MG63 (cell line): Measurements from ENCODE around the gene ATL2. TPM values are rescaled to one million over a fixed set of nuclear protein-coding genes. Genes with fewer than 3 reads are reported as not detected.
"Not testable (repeated sequence)": the region's sequence is repeated elsewhere in the genome, so short reads cannot be mapped to it uniquely, and the experiment has no call there.

Source experiments
- DNase-seq: peaks from one replicate; pipeline ENCODE4 v3.0.0-alpha.2; 2020
- H3K27me3 ChIP-seq: fragments of 250-450 bp; sonication (Bioruptor Pico); 2 replicates; pipeline ENCODE4 v1.5.1; 2020; ENCODE audit warnings: mild to moderate bottlenecking, moderate library complexity
- H3K36me3 ChIP-seq: fragments of 250-450 bp; sonication (Bioruptor Pico); 2 replicates; pipeline ENCODE4 v1.5.1; 2020; ENCODE audit warnings: mild to moderate bottlenecking, moderate library complexity
- H3K4me3 ChIP-seq: fragments of 250-450 bp; sonication (Bioruptor Pico); 2 replicates; pipeline ENCODE4 v1.5.1; 2020; ENCODE audit warnings: mild to moderate bottlenecking, moderate library complexity
- H3K9me3 ChIP-seq: fragments of 250-450 bp; sonication (Bioruptor Pico); 2 replicates; pipeline ENCODE4 v1.5.1; 2020; ENCODE audit warnings: mild to moderate bottlenecking, moderate library complexity
- total RNA-seq: library from RNA; depleted of rRNA; stranded (reverse); fragments of >200 nt; shearing (Covaris generic); gene quantifications from 2 replicates; pipeline ENCODE4 v1.2.3, GENCODE V29; 2014; ENCODE audit warnings: low replicate concordance

ATL2 gene
- total RNA-seq, 1 experiment from 2014 or later, result 26.1 TPM

DNA sequence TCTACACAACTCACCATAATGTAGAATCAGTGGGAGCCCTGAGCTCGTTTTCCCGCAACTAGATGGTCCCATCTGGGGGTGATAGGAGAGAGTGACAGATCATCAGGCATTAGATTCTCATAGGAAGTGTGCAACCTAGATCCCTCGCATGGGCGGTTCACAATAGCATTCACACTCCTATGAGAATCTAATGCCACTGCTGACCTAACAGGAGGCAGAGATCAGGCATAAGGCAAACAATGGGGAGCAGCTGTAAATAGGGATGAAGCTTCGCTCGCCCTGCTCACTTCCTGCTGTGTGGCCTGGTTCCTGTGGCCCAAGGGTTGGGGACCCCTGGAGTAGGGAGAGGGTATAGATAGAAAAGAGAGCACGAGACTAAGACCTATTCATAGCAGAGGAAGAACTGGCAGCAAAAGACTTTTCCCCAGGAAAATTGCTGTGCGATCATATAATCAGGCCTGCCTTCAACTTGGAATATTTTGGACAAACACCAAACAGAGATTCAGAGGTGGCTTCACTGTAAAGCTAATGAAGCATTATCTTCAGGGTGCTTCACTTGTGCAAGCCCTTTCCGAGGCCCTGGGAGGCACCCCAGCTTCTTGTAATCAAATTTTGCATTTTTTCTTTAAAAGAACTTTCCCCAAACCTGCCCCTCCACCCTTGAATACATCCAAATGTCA is 29.0 kb upstream of the ATL2 start:
- H3K36me3 ChIP-seq, result no peaks in the 10 kb centered on the region
- DNase-seq, result no peak
- H3K27me3 ChIP-seq, result no peaks in the 10 kb centered on the region
- H3K4me3 ChIP-seq, result no peak overlapping the region
- H3K9me3 ChIP-seq, result no peaks in the 10 kb centered on the region

DNA sequence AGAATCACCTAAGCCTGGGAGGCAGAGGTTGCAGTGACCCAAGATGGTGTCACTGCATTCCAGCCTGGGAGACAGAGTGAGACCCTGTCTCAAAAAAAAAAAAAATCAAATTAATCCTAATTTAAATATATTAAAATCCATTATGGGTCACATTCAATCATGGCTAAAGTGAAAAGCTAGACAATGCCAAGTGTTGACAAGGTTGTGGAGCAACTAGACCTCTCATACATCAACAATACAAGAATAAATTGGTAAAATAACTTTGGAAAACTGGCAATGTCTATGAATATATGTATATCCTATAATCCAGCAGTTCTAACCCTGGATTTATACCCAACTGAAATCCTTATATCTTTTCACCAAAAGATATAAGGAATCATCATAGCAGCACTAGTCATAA is 23.4 kb upstream of the ATL2 start:
- no peak overlapping the region for H3K4me3 ChIP-seq
- no peaks in the 10 kb centered on the region for H3K36me3 ChIP-seq
- no peaks in the 10 kb centered on the region for H3K9me3 ChIP-seq
- DNase-seq, result no peak
- H3K27me3 ChIP-seq, result no peaks in the 10 kb centered on the region

GRCh38 chr2:38398739-38399138 is 21.7 kb upstream of the ATL2 start:
- no peak for DNase-seq
- Histone ChIP-seq H3K27me3 (no peaks in the 10 kb centered on the region; the same call in 1 of the 2 replicates), H3K4me3 (no peak overlapping the region), H3K9me3 (no peaks in the 10 kb centered on the region), H3K36me3 (no peaks in the 10 kb centered on the region)

GRCh38 chr2:38394903-38395341 is 17.8 kb upstream of the ATL2 start:
- Histone ChIP-seq H3K9me3 (no peaks in the 10 kb centered on the region), H3K4me3 (no peak overlapping the region), H3K36me3 (no peaks in the 10 kb centered on the region), H3K27me3 (peaks cover 8% of the 10 kb centered on the region; the same call in 1 of the 2 replicates)
- no peak for DNase-seq

GRCh38 chr2:38394041-38394440 is 17.0 kb upstream of the ATL2 start:
- no peaks in the 10 kb centered on the region for H3K9me3 ChIP-seq
- no peak overlapping the region for H3K4me3 ChIP-seq
- no peak for DNase-seq
- H3K27me3 ChIP-seq, result peaks cover 8% of the 10 kb centered on the region; the same call in 1 of the 2 replicates
- H3K36me3 ChIP-seq, result no peaks in the 10 kb centered on the region

GRCh38 chr2:38390947-38391346 is 13.9 kb upstream of the ATL2 start:
- Histone ChIP-seq H3K36me3 (no peaks in the 10 kb centered on the region), H3K4me3 (no peak overlapping the region), H3K27me3 (peaks cover 8% of the 10 kb centered on the region; the same call in 1 of the 2 replicates), H3K9me3 (no peaks in the 10 kb centered on the region)
- DNase-seq, result no peak

GRCh38 chr2:38387887-38388286 is 10.8 kb upstream of the ATL2 start:
- Histone ChIP-seq H3K27me3 (peaks cover 3% of the 10 kb centered on the region; the same call in 1 of the 2 replicates), H3K4me3 (no peak overlapping the region), H3K36me3 (no peaks in the 10 kb centered on the region), H3K9me3 (no peaks in the 10 kb centered on the region)
- no peak for DNase-seq

- Histone ChIP-seq H3K9me3 (no peaks in the 10 kb centered on the region), H3K27me3 (0 out of 2 replicates have a peak, but pooled peaks cover 3% of the 10 kb centered on the region), H3K4me3 (no peak overlapping the region), H3K36me3 (no peaks in the 10 kb centered on the region)
- DNase-seq, result no peak
Observed at GRCh38 chr2:38386821-38387220, 9.7 kb upstream of the ATL2 start.

GRCh38 chr2:38386377-38386776 is 9.3 kb upstream of the ATL2 start:
- peak; percentile 19 for DNase-seq
- H3K27me3 ChIP-seq, result 0 out of 2 replicates have a peak, but pooled peaks cover 3% of the 10 kb centered on the region
- no peaks in the 10 kb centered on the region for H3K36me3 ChIP-seq
- H3K4me3 ChIP-seq, result no peak overlapping the region
- H3K9me3 ChIP-seq, result no peaks in the 10 kb centered on the region

DNA sequence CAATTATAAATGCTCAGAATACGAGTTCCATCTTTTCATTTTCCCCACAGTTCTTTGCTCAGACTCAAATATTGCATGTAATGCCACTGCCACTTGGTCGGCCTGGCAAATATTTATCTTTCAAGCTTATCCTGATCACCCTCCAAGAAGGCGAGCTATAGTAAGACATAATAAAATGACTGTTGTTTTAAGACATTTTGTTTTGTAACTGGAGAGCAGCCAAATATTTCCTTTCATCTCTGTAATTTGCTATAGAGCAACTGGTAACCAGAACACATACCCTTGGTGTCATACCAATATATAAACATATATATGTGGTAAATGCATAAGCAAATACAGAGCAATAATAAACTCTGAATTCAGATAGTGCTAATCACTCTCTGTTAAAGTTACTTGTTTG is 7.3 kb upstream of the ATL2 start:
- H3K4me3 ChIP-seq, result no peak overlapping the region
- no peak for DNase-seq
- no peaks in the 10 kb centered on the region for H3K36me3 ChIP-seq
- H3K27me3 ChIP-seq, result no peaks in the 10 kb centered on the region
- no peaks in the 10 kb centered on the region for H3K9me3 ChIP-seq

DNA sequence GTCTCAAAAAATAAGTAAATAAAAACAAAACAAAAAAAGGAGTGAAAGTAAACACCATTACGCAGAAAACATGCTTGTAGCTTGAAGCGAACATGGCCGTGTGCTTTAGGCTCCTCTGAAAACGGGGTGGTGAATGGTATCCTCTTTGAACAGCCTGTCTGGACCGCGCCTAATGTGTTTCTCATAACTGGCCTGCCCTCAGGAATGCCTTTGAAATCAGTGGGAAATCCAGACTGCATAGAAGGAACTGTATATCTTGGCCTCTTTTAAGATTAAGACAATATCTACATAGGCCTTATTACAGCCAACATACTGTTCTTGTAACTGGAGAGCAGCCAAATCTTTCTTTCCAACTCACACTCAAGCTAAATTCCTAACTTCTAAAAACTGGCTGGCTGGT is 6.7 kb upstream of the ATL2 start:
- H3K9me3 ChIP-seq, H3K27me3 ChIP-seq, H3K4me3 ChIP-seq, H3K36me3 ChIP-seq: not testable (repeated sequence)
- peak; percentile 14 for DNase-seq

DNA sequence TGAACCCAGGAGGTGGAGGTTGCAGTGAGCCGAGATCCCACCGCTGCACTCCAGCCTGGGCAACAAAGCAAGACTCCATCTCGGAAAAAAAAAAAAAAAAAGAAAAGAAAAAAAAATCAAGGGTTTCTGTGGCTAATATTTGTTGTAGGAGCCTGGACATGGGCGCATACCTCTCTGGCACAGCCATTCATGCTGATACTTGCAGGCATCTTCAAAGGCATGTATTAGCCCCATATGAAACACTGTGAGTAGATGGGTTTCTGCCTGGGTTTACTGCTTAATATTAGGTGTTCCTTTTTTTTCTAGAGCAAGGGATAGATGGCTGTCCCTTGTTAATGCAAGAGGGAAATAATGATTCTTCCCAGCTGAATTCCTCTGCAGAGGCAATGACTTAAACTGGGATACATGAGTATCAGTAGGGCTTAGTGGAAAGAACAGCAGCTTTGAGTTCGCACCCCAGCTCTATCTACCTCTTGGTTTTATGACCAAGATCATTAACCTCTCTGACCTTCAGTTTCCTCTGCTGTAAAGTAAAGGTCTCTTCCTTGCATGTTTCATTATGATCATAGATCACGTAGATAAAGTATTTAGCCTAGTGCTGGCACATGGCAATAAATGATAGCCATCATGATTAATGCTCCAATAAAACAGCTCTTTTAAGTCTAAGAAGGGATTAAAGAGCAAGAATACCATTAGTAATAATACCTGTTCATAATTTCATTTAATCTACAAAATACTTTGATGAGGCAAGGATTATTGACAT is 4.5 kb upstream of the ATL2 start:
- Histone ChIP-seq H3K36me3 (no peaks in the 10 kb centered on the region), H3K9me3 (no peaks in the 10 kb centered on the region), H3K4me3 (no peak overlapping the region), H3K27me3 (peaks cover 3% of the 10 kb centered on the region; the same call in 1 of the 2 replicates)
- DNase-seq, result no peak

DNA sequence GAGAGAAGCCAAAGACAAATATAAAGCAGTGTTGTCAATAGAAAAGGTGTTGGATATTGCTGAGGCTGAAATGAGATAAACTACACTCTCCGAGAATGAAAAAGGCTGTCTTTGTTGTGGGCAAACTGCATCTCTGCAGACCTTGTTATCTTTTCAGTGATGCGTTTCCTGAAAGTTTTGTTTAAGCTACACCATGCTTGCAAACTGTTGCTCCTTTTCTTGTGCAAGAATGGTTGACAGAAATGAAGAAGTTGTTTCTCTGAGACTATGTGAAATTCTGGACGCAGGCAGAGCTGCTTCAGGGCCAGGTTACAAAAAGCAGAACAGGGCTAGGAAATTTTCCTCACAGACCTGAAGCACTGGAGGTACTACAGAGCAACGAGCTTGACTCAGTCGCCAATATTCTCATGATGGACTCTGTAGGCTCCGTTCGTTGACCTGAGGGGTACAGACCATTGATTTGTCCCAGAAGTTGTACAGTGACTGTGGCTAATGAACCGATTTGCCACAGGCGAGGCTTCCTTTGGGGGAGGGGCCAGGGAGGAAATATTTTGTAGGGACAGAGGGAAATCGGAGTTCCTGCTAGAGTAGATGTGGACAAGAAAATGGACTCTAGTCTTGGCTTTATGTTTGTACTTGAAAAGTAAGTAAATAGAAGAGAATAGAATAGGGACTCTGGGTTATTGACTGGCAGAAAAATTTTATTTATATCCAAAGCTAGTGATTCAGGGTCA is 3.5 kb upstream of the ATL2 start:
- no peak overlapping the region for H3K4me3 ChIP-seq
- no peak for DNase-seq
- H3K27me3 ChIP-seq, result peaks cover 3% of the 10 kb centered on the region; the same call in 1 of the 2 replicates
- no peaks in the 10 kb centered on the region for H3K9me3 ChIP-seq
- H3K36me3 ChIP-seq, result no peaks in the 10 kb centered on the region

DNA sequence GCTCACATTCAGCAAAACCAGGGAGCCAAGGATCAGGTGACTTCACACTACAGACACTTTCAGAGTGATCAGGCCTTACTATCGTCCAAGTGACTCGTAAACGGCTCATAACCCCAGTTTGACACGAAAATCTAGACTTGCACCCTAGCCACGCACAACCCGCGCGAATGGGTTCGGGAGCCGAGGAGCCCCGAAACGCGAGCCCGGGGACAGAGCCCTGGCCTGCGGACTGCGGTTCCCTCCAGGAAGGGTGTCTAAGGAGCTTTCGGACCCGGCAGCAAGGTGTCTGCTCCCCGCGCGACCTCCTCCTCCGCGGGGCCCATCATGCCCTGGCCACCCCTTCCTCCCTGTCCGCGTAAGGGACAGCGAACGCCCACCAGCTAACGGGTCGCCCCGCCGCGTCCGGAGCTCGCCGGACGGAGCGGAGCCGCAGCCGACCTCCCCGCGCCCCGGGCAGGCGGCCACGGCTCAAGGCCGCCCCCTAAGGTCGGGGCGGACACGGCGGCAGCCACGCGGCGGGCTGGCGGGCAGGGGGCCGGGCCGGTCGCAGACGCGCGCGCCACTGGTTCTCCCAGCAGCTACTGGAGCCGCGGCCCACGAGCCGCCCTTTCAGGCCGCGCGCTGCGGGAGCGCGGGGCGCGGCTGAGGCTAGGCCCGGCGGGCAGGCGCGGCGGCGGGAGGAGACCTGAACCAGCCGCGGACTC is 575 bp downstream of the ATL2 start:
- peaks cover 5% of the 10 kb centered on the region for H3K36me3 ChIP-seq
- peak; percentile 69 for DNase-seq
- H3K9me3 ChIP-seq, result no peaks in the 10 kb centered on the region
- peaks cover 3% of the 10 kb centered on the region; the same call in 1 of the 2 replicates for H3K27me3 ChIP-seq
- peak overlapping the region; percentile 88 for H3K4me3 ChIP-seq

- H3K4me3 ChIP-seq, result peak overlapping the region; percentile 88
- H3K36me3 ChIP-seq, result peaks cover 5% of the 10 kb centered on the region
- peaks cover 3% of the 10 kb centered on the region; the same call in 1 of the 2 replicates for H3K27me3 ChIP-seq
- no peaks in the 10 kb centered on the region for H3K9me3 ChIP-seq
- DNase-seq, result peak; percentile 63
Observed at GRCh38 chr2:38375696-38376345, 1.3 kb downstream of the ATL2 start.

- no peaks in the 10 kb centered on the region for H3K9me3 ChIP-seq
- H3K27me3 ChIP-seq, result peaks cover 3% of the 10 kb centered on the region; the same call in 1 of the 2 replicates
- DNase-seq, result no peak
- H3K4me3 ChIP-seq, result peak overlapping the region; percentile 88
- H3K36me3 ChIP-seq, result peaks cover 5% of the 10 kb centered on the region
Observed at GRCh38 chr2:38374984-38375383, 2.1 kb downstream of the ATL2 start.
